Omental fat pad (tissue), 4 donors: ENCODE measurements around the gene C17orf78. TPM values are rescaled to one million over a fixed set of nuclear protein-coding genes. Genes with fewer than 3 reads are reported as not detected.
"Not testable (repeated sequence)": the region's sequence is repeated elsewhere in the genome, so short reads cannot be mapped to it uniquely, and the experiment has no call there.

Experiments
- ATAC-seq: fragments of 150-250 bp; one replicate; pipeline ENCODE4 v1.9.1; 2016; ENCODE audit warnings: mild to moderate bottlenecking, moderate library complexity; ENCODE audit not compliant: low FRiP score
- DNase-seq: peaks from one replicate; pipeline ENCODE4 v3.0.0-alpha.2; 2019; ENCODE audit warnings: low spot score
- total RNA-seq, 4 donors: library from RNA; depleted of rRNA; stranded (reverse); fragments of >200 nt; gene quantifications; one replicate each; pipeline ENCODE4 v1.1.0, GENCODE V29; 2016
- TF ChIP-seq, protein P1 (sequence below), 3 donors: fragments of 450-650 bp; IDR thresholded peaks; one replicate each; pipeline ENCODE4 v1.5.1; 2016 to 2017; ENCODE audit warnings: antibody characterized with exemption in 3 of 3, mild to moderate bottlenecking in 3 of 3, moderate library complexity in 2 of 3

Gene C17orf78
- total RNA-seq, 4 donors from 2014 or later: not detected

DNA sequence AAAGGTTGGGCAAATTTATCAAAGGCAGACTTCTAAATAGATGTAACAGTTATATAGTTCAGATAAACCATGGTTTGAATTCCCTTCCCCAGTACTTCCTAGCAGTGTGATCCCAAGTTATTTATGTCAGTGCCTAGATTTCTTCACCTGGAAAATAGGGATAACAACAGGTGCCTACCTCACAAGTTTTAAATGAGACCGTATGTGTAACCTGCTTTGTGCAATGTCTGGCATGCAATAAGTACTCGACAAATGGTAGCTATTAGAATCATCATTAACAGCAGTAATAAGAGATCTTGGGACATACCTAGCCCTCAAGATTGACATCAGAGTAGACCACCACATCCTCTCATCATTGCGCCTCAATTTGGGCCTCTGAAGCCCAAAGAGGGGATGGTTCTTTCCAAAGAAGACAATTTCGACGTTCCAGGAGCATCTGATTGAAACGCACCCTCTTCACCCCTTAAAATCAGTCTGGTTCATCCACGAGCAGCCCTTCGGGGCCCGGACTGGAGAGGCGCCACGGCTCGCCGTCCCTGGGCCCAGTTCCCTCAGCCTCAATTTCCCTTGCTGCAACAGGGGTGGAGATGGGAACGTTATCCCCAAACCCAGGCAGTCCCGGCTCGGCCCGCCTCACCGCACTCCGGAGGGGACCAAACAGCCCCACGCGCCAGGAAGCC is 30.3 kb downstream of the C17orf78 start:
- TF ChIP-seq, protein P1, sequence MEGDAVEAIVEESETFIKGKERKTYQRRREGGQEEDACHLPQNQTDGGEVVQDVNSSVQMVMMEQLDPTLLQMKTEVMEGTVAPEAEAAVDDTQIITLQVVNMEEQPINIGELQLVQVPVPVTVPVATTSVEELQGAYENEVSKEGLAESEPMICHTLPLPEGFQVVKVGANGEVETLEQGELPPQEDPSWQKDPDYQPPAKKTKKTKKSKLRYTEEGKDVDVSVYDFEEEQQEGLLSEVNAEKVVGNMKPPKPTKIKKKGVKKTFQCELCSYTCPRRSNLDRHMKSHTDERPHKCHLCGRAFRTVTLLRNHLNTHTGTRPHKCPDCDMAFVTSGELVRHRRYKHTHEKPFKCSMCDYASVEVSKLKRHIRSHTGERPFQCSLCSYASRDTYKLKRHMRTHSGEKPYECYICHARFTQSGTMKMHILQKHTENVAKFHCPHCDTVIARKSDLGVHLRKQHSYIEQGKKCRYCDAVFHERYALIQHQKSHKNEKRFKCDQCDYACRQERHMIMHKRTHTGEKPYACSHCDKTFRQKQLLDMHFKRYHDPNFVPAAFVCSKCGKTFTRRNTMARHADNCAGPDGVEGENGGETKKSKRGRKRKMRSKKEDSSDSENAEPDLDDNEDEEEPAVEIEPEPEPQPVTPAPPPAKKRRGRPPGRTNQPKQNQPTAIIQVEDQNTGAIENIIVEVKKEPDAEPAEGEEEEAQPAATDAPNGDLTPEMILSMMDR (IDR thresholded peaks at IDR 0.05): no peak
- DNase-seq: no peak
- ATAC-seq: peak; percentile 45

DNA sequence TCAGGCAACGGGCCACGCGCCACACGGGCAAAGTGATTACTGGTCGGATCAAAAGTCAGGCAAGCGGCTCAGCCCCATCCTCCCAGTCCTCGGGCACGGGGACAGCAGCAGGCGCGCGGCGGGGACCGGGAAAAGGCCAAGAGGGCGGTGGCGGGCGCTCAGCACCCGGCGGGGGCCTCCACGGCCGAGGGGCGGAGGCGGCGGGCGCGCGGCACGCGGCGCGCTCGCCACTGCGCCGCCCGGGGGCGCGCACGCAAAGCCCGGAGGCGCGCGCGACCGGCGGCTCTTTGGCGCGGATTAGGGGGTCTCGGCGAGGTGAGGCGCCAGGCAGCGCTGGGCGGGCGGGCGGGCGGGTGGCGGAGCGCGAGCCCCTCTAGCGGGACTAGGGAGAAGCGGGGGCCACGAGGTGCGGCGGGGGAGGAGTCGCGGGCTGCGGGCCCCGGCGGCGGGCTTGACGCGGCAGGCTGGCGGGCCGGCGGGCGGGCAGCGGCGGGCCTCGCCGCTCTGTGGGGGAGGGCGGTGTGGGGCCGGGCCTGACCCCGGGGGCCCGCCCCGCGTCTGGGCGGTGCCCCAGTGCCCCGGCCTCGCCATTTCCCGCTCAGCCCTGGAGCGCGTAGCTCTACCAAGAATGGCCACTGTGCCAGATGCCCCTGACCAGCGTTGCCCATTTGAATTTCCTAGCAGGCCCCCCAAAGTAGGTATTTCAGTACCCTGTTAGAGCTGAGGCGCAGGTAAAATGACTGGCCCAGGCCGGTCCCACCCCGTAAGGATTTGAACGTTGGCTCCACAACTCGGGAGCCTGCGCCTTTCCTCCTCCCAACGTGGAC is 31.1 kb downstream of the C17orf78 start, which contains the start of the genes ACACA and TADA2A:
TSS of gene ACACA (minus strand) at position 202 of the 827 bp plus-strand sequence. CDS start 537 bp downstream, outside the sequence.
TSS of gene TADA2A (plus strand) at position 252 of the 827 bp plus-strand sequence. CDS start 4,480 bp downstream, outside the sequence.
- DNase-seq (peak; percentile 41), ATAC-seq (peak; percentile 98)
- TF ChIP-seq, protein P1 (IDR thresholded peaks at IDR 0.05): no peak

DNA sequence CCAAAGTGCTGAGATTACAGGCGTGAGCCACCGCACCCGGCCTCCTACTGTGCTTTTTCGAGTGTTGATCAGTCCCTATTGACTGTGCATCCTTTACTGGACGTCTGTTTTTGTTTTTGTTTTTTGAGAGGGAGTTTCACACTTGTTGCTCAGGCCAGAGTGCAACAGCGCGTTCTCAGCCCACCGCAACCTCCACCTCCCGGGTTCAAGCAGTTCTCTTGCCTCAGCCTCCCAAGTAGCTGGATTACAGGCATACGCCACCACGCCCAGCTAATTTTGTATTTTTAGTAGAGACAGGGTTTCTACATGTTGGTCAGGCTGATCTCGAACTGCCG is 32.3 kb downstream of the C17orf78 start:
- not testable (repeated sequence) for ATAC-seq, DNase-seq

DNA sequence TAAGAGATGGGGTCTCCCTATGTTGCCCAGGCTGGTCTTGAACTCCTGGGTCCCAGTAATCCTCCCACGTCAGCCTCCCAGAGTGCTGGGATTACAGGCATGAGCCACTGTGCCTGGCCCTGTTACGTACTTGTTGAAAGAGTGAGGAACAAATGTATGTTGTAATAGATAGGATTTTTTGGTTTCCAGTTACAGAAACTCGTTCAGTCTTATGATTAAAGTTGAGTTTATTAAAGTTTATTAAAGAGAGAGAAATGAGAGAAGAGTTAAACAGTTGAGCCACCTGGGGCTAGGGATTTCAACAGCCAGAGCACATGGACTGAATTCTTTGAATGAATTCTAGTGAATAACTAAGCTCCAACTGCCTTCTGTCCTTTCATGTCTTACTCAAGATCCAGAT is 34.6 kb downstream of the C17orf78 start:
- TF ChIP-seq, protein P1 (IDR thresholded peaks at IDR 0.05): no peak
- ATAC-seq (no peak), DNase-seq (no peak)

DNA sequence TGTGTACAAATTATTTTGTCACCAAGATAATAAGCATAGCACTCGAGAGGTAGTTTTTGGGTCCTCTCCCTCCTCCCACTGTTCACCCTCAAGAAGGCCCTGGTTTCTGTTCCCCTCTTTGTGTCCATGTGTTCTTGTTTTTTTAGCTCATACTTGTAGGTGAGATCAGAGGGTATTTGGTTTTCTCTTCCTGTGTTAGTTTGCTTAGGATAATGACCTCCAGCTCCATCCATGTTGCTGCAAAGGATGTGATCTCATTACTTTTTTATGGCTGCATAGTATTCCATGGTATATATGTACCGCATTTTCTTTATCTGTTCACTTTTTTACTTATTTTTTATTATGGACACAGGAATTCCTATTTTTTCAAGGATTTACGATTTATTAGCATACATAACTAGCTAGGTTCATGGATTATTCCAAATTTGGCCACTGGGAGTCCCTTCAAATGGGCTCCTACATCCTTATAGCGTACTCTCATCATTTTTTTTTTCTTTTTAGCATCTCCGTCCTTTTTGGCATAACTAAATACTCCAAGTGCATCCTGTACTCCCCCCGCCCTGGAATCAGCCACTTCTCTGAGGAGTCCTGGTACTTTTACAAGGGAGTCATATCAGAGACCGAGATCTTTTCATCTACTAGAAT is 38.2 kb downstream of the C17orf78 start:
- no peak for ATAC-seq
- TF ChIP-seq, protein P1 (IDR thresholded peaks at IDR 0.05): no peak
- no peak for DNase-seq

DNA sequence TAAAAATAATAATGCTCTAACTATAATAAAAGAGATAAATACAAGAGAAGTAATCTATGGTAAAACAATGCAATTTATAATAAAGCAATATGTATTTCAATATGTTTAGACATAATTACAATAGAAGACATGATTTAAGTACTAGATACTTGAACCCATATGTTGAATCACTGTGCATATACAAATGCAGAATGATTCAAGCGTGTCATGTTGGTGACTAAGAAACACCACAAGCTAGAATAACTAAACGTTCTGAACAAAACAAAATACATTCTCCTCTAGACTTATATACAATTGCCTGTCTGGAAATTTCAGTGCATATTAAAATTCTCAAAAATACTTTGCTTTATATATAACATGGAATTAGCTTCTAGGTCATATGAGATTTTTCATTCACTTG is 42.1 kb downstream of the C17orf78 start:
- TF ChIP-seq, protein P1 (IDR thresholded peaks at IDR 0.05): no peak
- no peak for ATAC-seq
- no peak for DNase-seq

DNA sequence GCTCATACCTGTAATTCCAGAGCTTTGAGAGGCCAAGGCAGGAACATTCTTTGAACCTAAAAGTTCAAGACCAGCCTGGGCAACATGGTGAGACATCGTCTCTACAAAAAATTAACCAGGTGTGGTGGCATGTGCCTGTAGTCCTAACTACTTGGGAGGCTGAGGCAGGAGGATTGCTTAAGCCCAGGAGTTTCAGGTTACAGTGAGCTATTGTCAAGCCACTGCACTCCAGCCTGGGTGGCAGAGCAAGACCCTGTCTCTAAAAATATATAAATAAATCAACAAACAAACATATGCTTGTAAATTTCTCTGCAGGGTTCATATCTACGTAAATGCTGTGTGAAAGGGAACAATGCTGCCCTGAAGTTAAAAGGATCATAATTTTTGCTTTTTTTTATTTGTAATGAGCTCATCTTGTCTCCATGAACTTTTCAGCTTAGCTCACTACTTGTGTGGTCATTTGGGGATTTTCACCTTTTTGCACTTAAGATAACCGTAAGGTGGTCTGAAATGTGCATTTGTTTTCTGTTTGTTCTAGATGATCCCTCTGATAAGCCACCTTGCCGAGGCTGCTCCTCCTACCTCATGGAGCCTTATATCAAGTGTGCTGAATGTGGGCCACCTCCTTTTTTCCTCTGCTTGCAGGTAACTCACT is 47.3 kb downstream of the C17orf78 start:
- TF ChIP-seq, protein P1 (IDR thresholded peaks at IDR 0.05): no peak
- DNase-seq (no peak), ATAC-seq (no peak)
